ENCODE measurements around the gene SLC4A9.

The SLC4A9 gene

DNA sequence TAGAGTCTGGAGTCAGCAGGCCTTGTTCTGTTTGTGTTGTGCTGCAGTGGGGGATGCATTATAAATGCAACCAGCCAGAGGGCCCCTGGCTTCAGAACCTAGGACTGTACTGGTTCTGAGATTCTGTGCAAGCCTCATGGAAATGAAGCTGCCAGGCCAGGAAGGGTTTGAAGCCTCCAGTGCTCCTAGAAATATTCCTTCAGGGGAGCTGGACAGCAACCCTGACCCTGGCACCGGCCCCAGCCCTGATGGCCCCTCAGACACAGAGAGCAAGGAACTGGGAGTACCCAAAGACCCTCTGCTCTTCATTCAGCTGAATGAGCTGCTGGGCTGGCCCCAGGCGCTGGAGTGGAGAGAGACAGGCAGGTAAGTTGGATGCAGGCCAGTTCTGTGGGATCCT, at the start of gene SLC4A9:
Gene SLC4A9, plus strand, starts transcription at position 94 of the 400 bp plus-strand sequence. Its CDS starts 43 bp downstream, at position 137.
- no peak for DNase-seq

GRCh38 chr5:140310434-140310833, 49.6 kb upstream of the SLC4A9 start:
- no peak for DNase-seq

DNA sequence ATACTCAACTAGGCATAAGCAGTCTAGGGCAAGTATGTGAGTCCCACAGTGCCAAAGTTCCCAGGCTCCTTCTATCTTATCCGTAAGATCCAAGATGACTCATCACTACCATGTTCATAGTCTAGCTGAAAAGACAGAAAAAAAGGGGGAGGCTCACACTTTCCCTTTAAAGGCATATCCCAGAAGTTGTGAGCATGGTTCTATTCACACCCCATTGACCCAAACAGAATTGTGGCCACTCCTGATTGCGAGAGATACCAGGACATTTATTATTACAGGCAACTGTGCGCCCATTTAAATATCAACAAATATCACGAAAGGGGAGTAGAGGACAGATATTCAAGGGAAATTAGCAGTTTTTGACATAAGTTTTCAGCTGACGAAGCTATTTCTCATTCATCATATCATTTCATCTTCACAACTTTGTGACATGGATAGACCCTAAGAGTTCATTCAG, 49.0 kb upstream of the SLC4A9 start:
- DNase-seq: no peak

DNA sequence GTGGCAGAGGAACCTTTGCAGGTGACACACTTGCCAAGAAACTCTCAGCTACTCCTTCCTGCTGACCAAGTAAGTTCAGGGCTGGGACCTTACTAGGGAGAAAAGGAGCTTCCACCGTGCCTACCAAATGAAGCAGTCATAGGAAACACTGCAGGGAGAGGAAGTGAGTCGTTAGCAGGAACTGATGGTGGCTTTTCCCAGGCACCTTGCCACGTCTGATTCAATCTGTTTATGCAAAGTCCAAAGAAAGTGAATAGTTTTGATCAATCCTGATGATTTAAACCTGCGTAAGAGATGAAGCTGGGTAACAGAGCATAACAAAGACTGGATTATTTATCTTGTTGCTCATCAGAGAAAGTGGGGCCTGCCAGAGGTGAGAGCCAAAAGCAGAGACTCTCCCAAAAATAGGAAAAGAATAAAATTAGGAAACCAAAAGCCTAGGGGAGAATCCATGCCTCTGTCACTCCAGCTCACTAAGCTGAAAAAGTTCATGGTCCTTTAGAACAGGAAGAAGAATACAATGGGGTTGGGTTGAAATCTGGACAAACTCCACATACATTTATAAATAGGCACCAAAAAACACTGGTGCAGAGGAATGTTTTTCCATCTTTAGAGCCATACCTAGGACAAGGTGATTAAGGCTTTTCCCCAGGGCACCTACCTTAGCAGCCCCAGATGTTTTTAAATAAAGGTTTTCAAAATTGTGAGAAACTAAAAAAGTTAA, 47.8 kb upstream of the SLC4A9 start:
- DNase-seq: no peak

- DNase-seq: no peak
These were observed 47.2 kb upstream of the SLC4A9 start for GRCh38 chr5:140312791-140313189.

GRCh38 chr5:140317859-140318258, 42.1 kb upstream of the SLC4A9 start:
- DNase-seq: no peak

DNA sequence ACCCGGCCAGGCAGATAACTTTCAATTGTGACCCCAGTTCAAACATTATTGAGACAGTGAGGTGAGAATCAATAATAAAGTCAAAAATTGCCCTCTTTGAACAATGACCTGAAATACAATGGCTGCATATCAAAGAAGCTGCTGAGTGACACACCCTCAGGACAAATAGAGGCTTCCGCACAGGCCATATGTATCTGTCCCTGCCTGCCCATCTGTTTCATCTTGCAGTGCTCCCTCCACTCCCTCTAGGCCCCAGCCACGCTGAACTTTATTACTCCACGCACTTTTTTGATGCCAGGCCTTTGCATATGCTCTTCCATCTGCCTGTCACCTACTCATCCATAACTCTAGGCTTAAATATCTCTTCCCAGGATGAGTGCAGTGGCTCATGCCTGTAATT, 41.2 kb upstream of the SLC4A9 start:
- no peak for DNase-seq

- DNase-seq: no peak
These were observed 40.2 kb upstream of the SLC4A9 start for GRCh38 chr5:140319833-140320232.

- no peak for DNase-seq
These were observed 38.2 kb upstream of the SLC4A9 start for GRCh38 chr5:140321796-140322195.

DNA sequence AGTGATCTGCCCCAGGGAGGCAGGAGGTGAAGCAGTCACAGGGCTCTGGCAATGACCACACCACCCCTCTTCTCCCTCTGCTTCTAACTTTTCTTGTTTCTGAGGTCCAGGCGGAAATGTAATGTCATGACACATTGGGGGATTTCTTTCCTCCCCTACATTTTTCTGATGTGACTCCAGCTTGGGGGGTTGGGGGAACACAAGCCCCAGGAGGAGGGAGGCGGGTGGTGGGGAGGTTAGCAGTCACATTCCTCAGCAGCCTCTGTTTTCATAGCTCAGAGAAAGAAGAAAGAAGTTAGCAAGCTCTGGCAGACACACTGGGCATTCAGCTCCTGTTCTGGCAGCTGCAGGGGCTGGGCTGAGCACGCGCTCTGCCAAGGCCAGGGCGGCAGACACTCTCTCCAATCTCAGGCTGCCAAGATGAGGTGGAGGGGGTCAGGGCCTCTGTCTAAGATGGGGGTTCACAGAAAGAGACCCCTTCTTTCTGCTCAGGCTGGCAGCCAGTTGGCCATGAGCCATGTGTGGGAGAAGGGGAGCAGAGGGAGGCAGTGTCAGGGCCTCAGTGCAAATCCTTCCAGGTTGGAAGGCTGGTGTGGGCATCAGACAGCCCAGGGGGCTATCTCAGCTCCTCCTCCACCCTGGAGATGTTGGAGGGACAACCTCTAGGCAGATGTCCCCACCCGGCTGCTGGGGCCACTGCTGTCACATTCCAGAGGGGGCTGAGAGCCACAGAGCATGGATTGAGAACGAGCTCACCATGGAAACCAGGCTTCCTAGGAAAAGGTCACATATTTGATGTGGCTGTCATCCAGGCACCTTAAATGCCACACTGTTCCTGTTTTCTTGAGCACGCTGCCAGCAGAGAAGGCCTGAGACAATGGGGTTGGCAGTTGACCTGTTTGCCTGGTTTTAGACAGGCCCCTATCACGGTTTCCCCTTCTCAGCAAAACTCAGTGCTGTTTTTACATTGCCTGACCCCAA, 37.0 kb upstream of the SLC4A9 start:
- DNase-seq: peak; percentile 73

DNA sequence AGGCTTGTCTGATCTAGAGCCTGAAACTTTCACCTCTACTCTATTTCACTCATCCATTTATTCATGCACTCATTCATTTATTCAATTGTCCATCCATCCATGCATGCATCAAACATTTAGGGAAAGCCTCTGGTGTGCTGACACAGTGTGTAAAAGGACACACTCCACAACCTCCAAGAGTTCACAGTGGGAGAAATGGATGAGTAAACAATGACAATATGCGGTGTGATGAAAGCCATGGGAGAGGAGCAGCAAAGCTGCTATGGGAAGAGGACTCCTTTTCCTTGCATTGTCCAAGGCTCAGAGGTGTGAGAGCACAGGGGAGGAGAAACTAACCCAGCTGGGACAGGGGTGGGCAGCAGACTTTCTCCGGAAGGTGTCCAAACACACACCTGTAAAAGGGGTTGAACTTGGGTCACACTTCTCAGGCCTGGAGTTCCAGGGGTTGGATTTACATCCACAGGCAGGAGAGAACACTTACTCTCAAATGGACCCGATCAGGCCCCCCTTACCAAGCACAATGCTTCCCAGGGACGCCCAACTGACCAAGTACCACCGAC, 35.9 kb upstream of the SLC4A9 start:
- DNase-seq: no peak

GRCh38 chr5:140324617-140325241, 35.3 kb upstream of the SLC4A9 start:
- DNase-seq: no peak

GRCh38 chr5:140325486-140325885, 34.5 kb upstream of the SLC4A9 start:
- no peak for DNase-seq

DNA sequence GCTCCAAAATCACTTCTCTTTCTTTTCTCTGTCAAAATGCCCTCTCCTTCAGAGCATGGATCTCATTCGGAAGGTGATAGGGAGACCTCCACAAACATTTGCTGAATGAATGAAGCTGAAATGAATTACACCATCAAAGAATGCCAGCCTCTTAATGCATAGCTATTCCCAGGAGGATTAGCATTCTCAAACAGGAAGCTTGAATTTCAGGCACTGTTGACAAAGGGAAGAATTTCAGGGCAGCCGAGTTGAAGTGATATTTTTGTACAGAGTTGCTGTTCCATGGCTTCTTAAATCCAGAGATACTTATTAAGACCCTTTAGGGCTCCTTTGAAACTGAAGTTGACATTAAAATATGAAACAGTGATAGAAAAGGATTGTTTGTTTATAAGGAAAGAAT, 32.4 kb upstream of the SLC4A9 start:
- DNase-seq: no peak

DNA sequence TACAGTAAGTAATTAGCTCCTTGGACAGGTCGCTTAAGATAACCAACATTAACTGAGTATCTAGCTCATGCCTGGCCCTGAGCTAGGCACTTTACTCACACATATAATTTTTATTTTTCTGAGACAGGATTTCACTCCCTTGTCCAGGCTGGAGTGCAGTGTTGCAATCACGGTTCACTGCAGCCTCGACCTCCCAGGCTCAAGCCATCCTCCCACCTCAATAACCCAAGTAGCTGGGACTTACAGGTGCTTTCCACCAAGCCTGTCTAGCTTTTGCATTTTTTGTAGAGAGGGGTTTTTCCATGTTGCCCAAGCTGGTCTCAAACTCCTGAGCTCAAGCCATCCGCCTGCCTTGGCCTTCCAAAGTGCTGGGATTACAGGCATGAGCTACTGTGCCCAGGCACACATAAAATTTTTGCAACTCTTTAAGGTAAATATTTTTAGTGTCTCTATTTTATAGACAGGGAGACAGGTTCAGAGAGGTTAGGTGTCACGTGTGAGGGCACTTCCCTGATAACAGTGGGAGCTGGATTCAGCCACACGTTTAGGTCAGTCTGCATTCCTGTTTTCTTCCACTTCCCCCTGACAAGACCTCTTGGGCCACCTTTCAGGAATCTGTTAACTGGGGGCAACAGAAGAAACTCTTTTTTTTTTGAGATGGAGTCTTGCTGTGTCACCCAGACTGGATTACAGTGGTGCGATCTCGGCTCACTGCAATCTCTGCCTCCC, 31.8 kb upstream of the SLC4A9 start:
- no peak for DNase-seq

DNA sequence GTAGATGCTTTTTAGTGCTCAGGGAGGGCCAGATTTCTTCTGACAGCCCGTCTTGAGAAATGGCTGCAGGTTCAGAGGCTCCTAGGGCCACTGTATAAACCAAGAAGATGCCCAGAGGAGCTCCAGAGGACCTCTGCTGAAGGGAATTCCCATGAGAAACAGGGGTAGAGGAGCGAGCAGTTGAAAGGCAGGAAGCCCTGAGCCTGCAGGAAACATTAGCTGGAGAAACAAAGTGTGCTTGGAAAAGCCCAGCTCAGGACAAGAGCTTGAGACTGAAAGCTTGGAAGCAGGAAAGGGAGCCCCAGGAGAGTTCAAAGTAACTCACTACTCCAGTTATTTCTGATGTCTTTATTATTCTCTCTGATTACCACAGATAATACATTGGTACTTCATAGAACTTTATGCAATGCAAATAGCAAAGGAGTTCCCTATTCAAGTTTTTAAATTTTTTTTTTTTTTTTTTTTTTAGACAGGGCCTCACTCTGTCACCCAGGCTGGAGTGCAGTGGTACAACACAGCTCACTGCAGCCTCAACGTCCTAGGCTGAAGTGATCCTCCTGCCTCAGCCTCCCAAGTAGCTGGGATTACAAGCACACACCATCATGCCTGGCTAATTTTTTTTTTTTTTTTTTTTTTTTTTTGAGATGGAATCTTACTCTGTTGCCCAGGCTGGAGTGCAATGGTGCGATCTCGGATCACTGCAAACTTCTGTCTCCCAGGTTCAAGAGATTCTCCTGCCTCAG, 30.1 kb upstream of the SLC4A9 start:
- no peak for DNase-seq

GRCh38 chr5:140331638-140332037, 28.4 kb upstream of the SLC4A9 start:
- no peak for DNase-seq

DNA sequence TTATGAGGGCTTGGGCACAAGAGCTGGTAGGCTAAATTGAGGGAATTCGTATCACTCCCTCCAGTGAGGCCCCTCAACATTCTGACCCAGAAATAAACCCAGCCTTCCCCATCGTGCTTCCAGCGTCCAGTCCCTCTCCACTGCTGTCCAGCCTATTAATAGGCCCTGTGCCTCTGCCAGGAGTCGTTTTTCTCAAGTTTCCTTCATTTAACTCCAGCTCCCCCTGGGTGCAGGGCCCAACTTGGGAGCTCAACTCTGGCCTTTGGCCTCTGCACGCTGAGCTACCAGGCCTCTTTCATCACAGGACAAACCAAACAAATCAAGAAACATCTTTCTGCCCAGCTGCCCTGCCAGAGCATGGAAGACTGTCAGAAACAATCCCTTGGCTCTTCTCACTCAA, 23.6 kb upstream of the SLC4A9 start:
- DNase-seq: peak; percentile 60

GRCh38 chr5:140337880-140338279, 22.1 kb upstream of the SLC4A9 start:
- no peak for DNase-seq

GRCh38 chr5:140338336-140338735, 21.7 kb upstream of the SLC4A9 start:
- no peak for DNase-seq

DNA sequence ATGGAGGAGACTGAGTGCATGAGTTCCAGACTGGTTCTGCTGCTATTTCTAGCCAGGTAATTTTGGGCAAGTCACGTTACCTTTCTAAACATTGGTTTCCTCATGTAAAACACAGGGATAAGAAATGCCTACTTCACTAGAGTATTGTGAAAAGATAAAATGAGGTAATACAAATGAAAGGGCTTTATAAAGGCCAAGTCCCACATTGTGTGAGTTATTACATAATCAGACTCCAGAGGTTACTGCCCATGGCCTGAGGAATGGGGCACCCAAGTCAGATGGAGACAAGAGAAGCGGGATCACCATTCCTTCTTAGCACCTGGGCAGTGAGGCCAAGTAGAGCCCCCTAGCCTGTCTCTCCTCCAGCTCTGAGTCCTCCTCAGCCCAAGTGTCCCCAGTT, 21.1 kb upstream of the SLC4A9 start:
- DNase-seq: no peak

DNA sequence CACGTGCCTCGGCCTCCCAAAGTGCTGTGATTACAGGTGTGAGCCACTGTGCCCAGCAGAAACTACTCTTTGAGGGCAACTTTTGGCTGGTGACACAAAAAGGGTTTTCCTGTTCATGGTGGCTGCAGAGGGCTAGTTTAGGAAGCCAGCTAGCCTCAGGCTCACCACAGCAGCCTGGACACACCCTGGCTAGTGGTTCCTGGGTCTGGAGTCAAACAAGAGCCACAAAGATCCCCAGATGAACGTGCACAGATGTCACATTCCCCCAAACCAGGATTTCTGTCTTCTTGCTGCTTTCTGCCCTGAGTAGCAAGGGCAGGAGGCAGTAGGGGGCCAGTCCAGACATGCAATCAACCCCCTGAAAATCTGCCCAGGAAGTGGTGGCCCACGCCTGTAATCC, 20.4 kb upstream of the SLC4A9 start:
- DNase-seq: no peak
